NCI-H748 (cell line): ENCODE results near the gene BBOX1.
"Not testable (repeated sequence)": the region's sequence is repeated elsewhere in the genome, so short reads cannot be mapped to it uniquely, and the experiment has no call there.

Source experiments
- DNase-seq: peaks from one replicate; lab custom pipeline; 2025; ENCODE audit not compliant: unreplicated experiment; lab: John Stamatoyannopoulos, UW

Gene BBOX1

GRCh38 chr11:27081056-27081455 is 40.4 kb downstream of the BBOX1 start:
- DNase-seq, result no peak

- DNase-seq, result no peak
Measured at GRCh38 chr11:27083241-27083640, 42.6 kb downstream of the BBOX1 start.

GRCh38 chr11:27083782-27084181 is 43.2 kb downstream of the BBOX1 start:
- no peak for DNase-seq

- DNase-seq, result no peak
Measured at GRCh38 chr11:27084518-27084917, 43.9 kb downstream of the BBOX1 start.

GRCh38 chr11:27085111-27085510 is 44.5 kb downstream of the BBOX1 start:
- no peak for DNase-seq

GRCh38 chr11:27085605-27086004 is 45.0 kb downstream of the BBOX1 start:
- no peak for DNase-seq

GRCh38 chr11:27087432-27087831 is 46.8 kb downstream of the BBOX1 start:
- DNase-seq, result no peak

- no peak for DNase-seq
Measured at GRCh38 chr11:27088353-27088752, 47.7 kb downstream of the BBOX1 start.

GRCh38 chr11:27089746-27090145 is 49.1 kb downstream of the BBOX1 start:
- peak; percentile 46 for DNase-seq

- not testable (repeated sequence) for DNase-seq
Measured at GRCh38 chr11:27090357-27090948, 49.8 kb downstream of the BBOX1 start.

GRCh38 chr11:27094120-27094519 is 53.5 kb downstream of the BBOX1 start:
- DNase-seq, result no peak

- no peak for DNase-seq
Measured at GRCh38 chr11:27095059-27095458, 54.4 kb downstream of the BBOX1 start.

- DNase-seq, result no peak
Measured at GRCh38 chr11:27095887-27096286, 55.3 kb downstream of the BBOX1 start.

- DNase-seq, result peak; percentile 35
Measured at GRCh38 chr11:27097551-27097950, 56.9 kb downstream of the BBOX1 start.

GRCh38 chr11:27100534-27100933 is 59.9 kb downstream of the BBOX1 start:
- DNase-seq, result peak; percentile 81

- no peak for DNase-seq
Measured at GRCh38 chr11:27107548-27107947, 66.9 kb downstream of the BBOX1 start.

- no peak for DNase-seq
Measured at GRCh38 chr11:27108809-27109208, 68.2 kb downstream of the BBOX1 start.

- no peak for DNase-seq
Measured at GRCh38 chr11:27111896-27112295, 71.3 kb downstream of the BBOX1 start.

- DNase-seq, result no peak
Measured at GRCh38 chr11:27112946-27113345, 72.3 kb downstream of the BBOX1 start.

GRCh38 chr11:27115051-27115650 is 74.5 kb downstream of the BBOX1 start:
- no peak for DNase-seq

- DNase-seq, result peak; percentile 21
Measured at GRCh38 chr11:27116684-27117083, 76.1 kb downstream of the BBOX1 start.

- no peak for DNase-seq
Measured at GRCh38 chr11:27118371-27118770, 77.8 kb downstream of the BBOX1 start.

GRCh38 chr11:27118949-27119348 is 78.3 kb downstream of the BBOX1 start:
- DNase-seq, result no peak
